ENCODE data around the gene SCN10A.

Gene SCN10A

DNA sequence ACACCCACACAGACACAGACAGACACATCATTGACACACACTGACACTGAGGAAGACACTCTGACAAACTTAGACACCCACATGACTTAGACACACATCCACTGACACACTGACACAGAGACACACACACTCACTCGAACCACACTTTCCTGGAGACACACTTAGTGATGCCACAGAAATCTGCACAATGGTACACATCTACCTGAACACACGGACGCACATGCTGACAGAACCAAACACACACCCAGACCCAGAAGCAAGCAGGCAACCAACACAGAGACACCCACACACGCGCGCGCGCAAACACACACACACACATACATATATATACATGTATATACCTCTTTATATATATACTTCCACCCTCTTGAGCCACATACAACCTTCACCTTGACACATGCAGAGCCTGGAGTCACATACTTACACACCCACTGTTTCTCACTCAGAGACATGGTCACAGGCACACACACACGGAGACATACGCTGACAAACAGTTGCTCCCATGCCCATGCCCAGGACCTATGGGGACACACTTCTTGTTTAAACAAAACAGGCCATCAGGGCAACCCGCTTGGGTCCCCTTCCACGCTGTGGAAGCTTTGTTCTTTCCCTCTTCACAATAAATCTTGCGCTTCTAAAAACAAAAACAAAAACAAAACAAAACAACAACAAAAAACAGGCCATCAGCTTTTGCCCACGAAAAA is 165.6 kb downstream of the SCN10A start:
- CTCF ChIA-PET: interaction anchor here (0.7 to 3.6 kb wide), 27 partner anchors 8 to 304 kb away, joined by 3 to 67 read pairs (median 5); partner anchors contain the start of genes EXOG and XYLB
- DNase-seq (ENCODE audit: extremely low spot score): no peak
- POLR2A ChIA-PET: no interaction called here
- TF ChIP-seq, protein P1, sequence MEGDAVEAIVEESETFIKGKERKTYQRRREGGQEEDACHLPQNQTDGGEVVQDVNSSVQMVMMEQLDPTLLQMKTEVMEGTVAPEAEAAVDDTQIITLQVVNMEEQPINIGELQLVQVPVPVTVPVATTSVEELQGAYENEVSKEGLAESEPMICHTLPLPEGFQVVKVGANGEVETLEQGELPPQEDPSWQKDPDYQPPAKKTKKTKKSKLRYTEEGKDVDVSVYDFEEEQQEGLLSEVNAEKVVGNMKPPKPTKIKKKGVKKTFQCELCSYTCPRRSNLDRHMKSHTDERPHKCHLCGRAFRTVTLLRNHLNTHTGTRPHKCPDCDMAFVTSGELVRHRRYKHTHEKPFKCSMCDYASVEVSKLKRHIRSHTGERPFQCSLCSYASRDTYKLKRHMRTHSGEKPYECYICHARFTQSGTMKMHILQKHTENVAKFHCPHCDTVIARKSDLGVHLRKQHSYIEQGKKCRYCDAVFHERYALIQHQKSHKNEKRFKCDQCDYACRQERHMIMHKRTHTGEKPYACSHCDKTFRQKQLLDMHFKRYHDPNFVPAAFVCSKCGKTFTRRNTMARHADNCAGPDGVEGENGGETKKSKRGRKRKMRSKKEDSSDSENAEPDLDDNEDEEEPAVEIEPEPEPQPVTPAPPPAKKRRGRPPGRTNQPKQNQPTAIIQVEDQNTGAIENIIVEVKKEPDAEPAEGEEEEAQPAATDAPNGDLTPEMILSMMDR (IDR thresholded peaks at IDR 0.05; ENCODE audit: control extremely low read depth, extremely low read depth, low read depth, missing control alignments): no peak

DNA sequence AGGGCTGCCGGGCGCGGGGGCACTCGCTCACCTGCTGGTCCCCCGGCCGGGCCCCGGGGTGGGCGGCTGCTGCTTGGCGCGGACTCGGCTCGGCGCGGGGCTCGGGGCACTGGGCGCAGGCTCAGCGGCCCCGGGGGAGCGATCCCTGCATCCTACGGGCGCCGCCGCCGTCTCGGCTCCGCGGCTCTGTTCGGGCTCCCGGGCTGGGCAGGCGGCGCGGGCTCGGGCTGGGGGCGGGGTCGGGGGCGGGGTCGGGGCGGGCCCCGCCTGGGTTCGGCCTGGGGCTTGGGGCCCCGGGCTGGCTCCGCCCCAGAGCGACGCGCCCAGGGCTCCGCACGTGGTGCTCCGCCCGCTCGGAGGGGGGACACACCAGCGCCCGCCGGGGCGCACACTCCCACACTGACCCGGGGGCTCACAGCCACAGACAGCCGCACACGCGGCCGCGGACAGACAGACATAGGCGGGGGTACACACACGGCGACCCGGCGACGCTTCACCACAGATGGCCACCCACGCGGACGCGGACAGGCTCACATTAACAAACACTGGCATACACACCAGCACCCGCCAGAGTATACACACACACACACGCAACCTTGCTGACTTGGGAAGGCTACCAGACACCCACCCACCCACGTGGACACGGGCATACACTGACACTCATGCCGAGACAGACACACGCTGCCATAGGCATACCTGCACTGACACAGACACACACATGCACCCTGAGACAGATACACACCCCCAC is 166.3 kb downstream of the SCN10A start, which contains the start of gene SCN5A:
SCN5A (minus strand) TSS at position 188 of the 748 bp plus-strand sequence. CDS start 16,380 bp downstream, outside the sequence.
- ChIA-PET CTCF (interaction anchor here (2.7 kb wide), 1 partner anchor 18 kb away, joined by 9 read pairs; no protein-coding TSS in a partner anchor), POLR2A (no interaction called here)
- peak; percentile 81 for DNase-seq (ENCODE audit: extremely low spot score)
- TF ChIP-seq, protein P1 (IDR thresholded peaks at IDR 0.05; ENCODE audit: control extremely low read depth, extremely low read depth, low read depth, missing control alignments): no peak

DNA sequence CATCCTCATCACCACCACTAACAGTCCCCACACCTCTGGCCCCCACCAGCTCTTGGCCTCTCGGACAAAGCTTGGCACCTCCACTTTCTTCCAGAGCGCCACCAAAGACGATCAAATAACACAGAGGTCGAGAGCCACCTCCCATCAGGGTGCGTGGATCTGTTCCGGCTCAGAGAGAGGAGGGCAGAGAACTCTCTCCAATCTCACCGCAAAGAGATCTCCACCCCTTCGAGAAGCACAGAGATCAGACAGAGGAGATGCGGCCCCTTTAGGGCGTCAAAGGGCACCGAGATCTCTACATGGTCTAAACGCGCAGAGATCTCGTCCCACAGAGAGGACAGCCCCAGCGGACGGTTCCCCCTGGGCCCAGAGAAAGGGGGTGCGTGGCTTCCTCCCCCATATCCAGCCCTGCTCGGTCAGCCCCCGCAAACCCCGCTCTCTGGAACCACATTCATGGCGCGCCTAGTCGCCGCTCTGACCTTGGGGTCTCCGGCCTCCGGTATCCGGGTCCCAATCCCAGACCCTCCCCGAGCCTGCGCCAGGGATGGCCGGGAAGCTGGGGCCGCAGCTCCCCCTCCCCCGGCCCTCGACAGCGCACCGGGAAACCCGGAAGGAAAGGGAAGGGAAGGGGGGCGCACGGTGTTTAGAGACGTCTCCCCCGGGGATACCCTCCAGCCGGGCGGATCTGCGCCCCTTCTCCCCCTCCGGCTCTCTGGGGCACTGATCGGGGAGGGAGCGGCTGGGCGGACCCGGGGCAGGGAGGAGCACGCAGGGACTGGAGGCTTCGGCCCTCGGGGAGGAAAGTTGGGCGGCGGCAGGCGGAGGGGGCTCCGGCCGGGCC is 167.1 kb downstream of the SCN10A start:
- TF ChIP-seq, protein P1 (IDR thresholded peaks at IDR 0.05; ENCODE audit: control extremely low read depth, extremely low read depth, low read depth, missing control alignments): no peak
- peak; percentile 17 for DNase-seq (ENCODE audit: extremely low spot score)
- ChIA-PET POLR2A (no interaction called here), CTCF (interaction anchor here (2.7 kb wide), 3 partner anchors 17 to 351 kb away, joined by 9 to 22 read pairs (median 13); no protein-coding TSS in a partner anchor)

DNA sequence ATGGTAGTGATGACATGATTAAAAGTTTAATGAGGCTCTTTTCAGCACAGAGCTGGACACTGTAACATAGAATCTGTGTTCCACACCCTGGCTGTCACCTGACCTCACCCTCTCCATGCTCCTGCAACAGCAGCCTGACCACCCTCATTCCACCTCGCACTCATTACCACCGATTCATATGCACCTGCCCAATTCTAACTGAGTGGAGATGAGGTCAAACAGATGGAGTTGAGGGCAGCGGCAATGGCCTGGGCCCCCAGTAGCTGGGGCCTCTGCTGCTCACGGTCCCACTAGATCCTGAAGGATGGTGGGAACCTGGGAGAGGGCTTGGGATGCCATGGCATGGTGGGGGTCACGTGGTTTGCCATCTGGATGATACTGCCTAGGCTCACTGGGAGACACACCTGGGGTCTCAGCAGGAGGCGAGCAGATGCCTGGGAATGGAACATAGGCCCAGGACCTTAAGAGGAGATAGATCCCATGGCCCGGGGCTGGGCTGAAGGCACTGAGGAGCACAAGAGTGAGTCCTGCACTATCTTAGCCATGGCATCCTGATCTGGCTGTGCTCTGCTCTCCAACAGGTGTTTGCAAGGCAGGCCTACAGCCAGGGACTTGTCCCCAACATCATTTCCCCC is 167.9 kb downstream of the SCN10A start:
- TF ChIP-seq, protein P1 (IDR thresholded peaks at IDR 0.05; ENCODE audit: control extremely low read depth, extremely low read depth, low read depth, missing control alignments): no peak
- ChIA-PET POLR2A (no interaction called here), CTCF (interaction anchor here (0.7 to 2.7 kb wide), 6 partner anchors 13 to 382 kb away, joined by 3 to 22 read pairs (median 10); no protein-coding TSS in a partner anchor)
- DNase-seq (ENCODE audit: extremely low spot score): no peak

DNA sequence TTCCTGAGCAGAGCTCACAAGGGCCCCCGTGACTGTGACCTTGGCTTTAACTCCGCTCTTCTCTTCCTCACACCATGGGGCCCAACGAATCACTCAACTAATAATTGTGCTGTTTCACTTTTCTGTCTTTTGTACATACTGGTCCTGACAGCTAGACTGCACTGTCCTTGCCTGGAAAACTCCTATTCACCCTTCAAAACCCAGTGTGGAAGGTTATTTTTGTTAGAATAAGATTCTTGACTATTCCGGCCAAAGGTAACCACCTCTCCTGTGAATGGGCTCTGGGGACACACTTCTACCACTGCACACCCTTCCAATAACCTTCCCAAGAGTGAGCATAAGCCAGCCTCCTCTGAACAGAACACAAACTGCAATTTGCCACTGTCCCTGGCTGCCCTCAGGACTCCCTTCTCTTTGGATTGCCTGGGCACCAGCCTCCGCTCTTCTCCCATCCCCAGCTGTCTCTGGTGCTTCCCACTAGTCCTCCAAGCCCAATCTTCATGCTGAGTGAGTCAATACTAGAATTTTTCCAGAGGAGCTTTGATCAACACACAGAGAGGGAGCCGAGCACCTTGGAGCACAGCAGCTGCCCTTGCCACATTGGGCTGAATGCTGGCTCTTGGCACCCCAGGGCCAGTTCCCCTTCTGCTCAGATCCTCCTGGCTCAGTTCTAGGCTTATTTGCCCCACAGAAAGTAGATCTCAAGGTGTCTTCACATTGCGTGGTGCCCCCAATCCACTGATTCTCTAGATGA is 168.6 kb downstream of the SCN10A start:
- ChIA-PET POLR2A (no interaction called here), CTCF (interaction anchor here (0.7 to 2.7 kb wide), 19 partner anchors 9 to 640 kb away, joined by 3 to 22 read pairs (median 4); no protein-coding TSS in a partner anchor)
- no peak for DNase-seq (ENCODE audit: extremely low spot score)
- TF ChIP-seq, protein P1 (IDR thresholded peaks at IDR 0.05; ENCODE audit: control extremely low read depth, extremely low read depth, low read depth, missing control alignments): no peak

Data from GM10248 (cell line).